GM13976 (cell line): ENCODE results near the gene TMEM163.
A peak's percentile ranks its signal among the peaks of the same experiment; 100 is the strongest.

Source experiments
- DNase-seq: peaks from one replicate; pipeline ENCODE4 v3.0.0; 2012; ENCODE audit warnings: low spot score
- CTCF ChIP-seq: IDR thresholded peaks from 2 replicates; pipeline ENCODE4 v1.5.1; 2012; ENCODE audit warnings: borderline replicate concordance, mild to moderate bottlenecking; ENCODE audit not compliant: insufficient read depth; ENCODE audit errors: extremely low read depth, missing control alignments, control extremely low read depth
- in situ Hi-C: fragments of 300-500 bp; cut with MboI; formaldehyde crosslinking; loops from one replicate; pipeline ENCODE4 v1.12.0; 2022; ENCODE audit warnings: low sequenced_read_pairs, mixed read lengths, inconsistent platforms; ENCODE audit not compliant: unreplicated experiment

The TMEM163 gene

DNA sequence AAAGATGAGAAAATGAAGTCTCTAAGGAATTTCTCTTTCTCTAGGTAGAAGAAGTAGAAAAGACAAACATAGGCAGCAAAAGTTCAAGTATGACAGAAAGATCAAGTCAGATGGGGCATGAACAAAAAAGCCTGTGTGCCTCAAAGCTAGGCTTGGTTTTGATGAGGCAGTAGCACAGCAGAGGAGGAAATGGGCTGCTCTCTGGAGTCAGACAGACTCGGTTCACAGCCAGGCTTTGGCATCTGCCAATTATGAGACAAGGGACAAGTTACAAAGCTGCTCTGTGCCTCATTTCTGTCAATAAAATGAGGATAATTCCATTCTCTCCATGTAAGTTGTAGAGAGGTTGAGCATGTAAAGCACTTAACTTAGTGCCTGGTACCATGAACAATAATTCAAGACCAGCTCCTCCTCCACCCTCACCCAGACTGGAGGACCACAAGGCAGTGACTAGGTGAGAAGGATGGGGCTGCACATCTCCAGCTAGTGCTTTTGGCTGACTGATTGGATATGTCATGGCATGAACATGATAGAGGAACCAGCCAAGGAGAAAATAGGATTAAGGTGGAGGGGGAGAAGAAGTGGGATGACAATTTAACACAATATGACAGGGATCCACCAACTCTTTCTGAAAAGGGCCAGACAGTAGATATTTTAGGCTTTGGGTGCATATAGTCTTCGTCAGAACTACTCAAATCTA is 84.6 kb downstream of the TMEM163 start:
- TF ChIP-seq CTCF = no peak
- in situ Hi-C loops = no loop called here
- DNase-seq = no peak

DNA sequence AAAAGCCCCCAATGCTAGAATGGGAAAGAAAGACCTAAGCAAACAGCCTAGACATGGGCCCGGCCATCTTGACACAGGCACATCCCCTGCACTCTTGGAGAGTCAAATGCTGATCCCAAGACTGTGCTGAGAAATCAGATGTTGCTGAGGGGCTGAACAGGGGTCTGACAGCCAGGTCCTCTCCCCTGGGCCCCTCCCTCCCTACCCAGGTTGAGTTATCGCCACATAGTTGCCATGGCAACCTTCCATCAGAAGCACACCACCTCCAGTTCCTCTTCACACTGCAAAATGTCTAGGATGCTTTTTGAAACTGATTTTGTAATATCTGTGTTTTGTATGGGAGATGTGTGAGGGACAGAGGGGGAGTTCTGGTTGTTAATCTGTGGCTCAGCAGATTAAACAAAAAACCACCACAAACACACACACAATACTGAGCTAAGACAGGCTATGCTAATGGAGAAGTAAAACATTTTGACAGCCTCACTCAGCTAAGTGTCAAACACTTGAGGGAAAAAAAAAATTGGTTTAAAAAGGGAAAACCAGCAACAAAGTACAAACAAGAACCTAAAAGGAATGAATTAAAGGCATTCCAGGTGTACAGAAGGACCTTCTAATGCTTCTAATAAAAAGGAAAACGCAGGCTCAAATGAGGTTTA is 88.2 kb downstream of the TMEM163 start:
- no peak for TF ChIP-seq CTCF
- in situ Hi-C loops = no loop called here
- DNase-seq = no peak

DNA sequence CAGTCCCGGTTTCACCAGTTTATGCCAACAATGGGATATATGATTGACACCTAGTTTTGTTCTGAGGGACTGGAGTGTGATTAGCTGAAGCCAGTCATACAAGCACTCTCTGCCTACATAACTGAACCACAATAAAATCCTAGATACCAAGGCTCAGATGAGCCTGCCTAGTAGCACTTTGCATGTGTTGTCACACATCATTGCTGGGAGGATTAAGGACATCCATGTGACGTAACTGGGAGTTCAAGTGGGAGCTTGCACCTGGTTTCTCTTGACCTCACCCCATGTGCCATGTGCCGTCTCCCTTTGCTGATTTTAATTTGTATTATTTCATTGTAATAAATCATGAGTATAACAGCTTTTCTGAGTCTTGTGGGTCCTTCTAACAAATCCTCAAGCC is 90.3 kb downstream of the TMEM163 start:
- TF ChIP-seq CTCF = no peak
- DNase-seq = no peak
- in situ Hi-C loops = no loop called here

DNA sequence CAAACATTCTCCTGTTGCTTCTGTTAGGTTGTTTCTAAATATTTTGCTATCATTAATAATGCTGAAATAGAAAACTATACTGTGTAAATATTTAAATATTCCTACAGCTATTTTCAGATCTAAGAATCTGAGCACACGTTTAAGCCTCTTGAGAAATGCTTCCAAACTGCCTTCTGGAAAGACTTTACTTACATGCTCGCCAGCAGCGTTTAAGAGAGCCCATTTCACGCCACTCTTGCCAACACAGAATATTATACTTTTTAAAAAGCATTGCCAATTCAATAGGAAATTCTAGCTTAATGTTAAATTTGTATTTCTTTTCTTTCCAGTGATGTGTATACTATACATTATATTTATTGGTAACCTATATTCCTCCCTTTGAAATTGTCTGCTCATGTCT is 92.0 kb downstream of the TMEM163 start:
- no peak for DNase-seq
- no peak for TF ChIP-seq CTCF
- in situ Hi-C loops = no loop called here

- DNase-seq = no peak
- no peak for TF ChIP-seq CTCF
- in situ Hi-C loops = no loop called here
Observed at GRCh38 chr2:134625311-134625710, 93.5 kb downstream of the TMEM163 start.

- in situ Hi-C loops = no loop called here
- peak; percentile 62 for DNase-seq
- TF ChIP-seq CTCF = no peak
Observed at GRCh38 chr2:134623796-134624195, 95.0 kb downstream of the TMEM163 start.
